ENCODE measurements around the gene LEMD1. TPM values are rescaled to one million over a fixed set of nuclear protein-coding genes. Genes with fewer than 3 reads are reported as not detected.

Gene LEMD1
- total and polyA plus RNA-seq, 2 experiments from 2014 or later, result not detected

- DNase-seq (ENCODE audit: low read depth in 1 of 2, low spot score in 1 of 2), result peak; percentile 64 to 68
- H3K4me3 ChIP-seq, result peak overlapping the region; percentile 44
- H3K4me1 ChIP-seq (ENCODE audit: low read depth), result no peaks in the 10 kb centered on the region
- no peaks in the 10 kb centered on the region for H3K36me3 ChIP-seq
- peak; percentile 99 for TF ChIP-seq CTCF (IDR thresholded peaks at IDR 0.05; ENCODE audit: low read depth, low read length)
- no peaks in the 10 kb centered on the region for H3K27me3 ChIP-seq
- no peaks in the 10 kb centered on the region for H3K9me3 ChIP-seq (ENCODE audit: low read depth)
- no peak overlapping the region for H3K27ac ChIP-seq
Measured at GRCh38 chr1:205430696-205431305, 8.9 kb upstream of the LEMD1 start.

GRCh38 chr1:205429762-205430695, 8.2 kb upstream of the LEMD1 start:
- H3K4me3 ChIP-seq, result peak overlapping the region; percentile 44

GRCh38 chr1:205424901-205425600, 3.2 kb upstream of the LEMD1 start:
- Histone ChIP-seq H3K4me3 (no peak overlapping the region), H3K27me3 (no peaks in the 10 kb centered on the region), H3K9me3 (ENCODE audit: low read depth) (no peaks in the 10 kb centered on the region), H3K4me1 (ENCODE audit: low read depth) (peaks cover 20% of the 10 kb centered on the region), H3K36me3 (no peaks in the 10 kb centered on the region), H3K27ac (no peak overlapping the region)
- DNase-seq (ENCODE audit: low read depth in 1 of 2, low spot score in 1 of 2), result no peak
- no peak for TF ChIP-seq CTCF (IDR thresholded peaks at IDR 0.05; ENCODE audit: low read depth, low read length)

More at GRCh38 chr1:205429762-205430695, 8.2 kb upstream of the LEMD1 start:
- no peaks in the 10 kb centered on the region for H3K9me3 ChIP-seq (ENCODE audit: low read depth)
- no peak for DNase-seq (ENCODE audit: low read depth in 1 of 2, low spot score in 1 of 2)
- TF ChIP-seq CTCF (IDR thresholded peaks at IDR 0.05; ENCODE audit: low read depth, low read length), result no peak
- no peaks in the 10 kb centered on the region for H3K27me3 ChIP-seq
- H3K4me1 ChIP-seq (ENCODE audit: low read depth), result no peaks in the 10 kb centered on the region
- H3K36me3 ChIP-seq, result no peaks in the 10 kb centered on the region
- H3K27ac ChIP-seq, result no peak overlapping the region

GRCh38 chr1:205423814-205424399, 2.1 kb upstream of the LEMD1 start:
- TF ChIP-seq CTCF (IDR thresholded peaks at IDR 0.05; ENCODE audit: low read depth, low read length), result no peak
- no peaks in the 10 kb centered on the region for H3K9me3 ChIP-seq (ENCODE audit: low read depth)
- no peaks in the 10 kb centered on the region for H3K36me3 ChIP-seq
- H3K27ac ChIP-seq, result no peak overlapping the region
- no peaks in the 10 kb centered on the region for H3K27me3 ChIP-seq
- DNase-seq (ENCODE audit: low read depth in 1 of 2, low spot score in 1 of 2), result no peak
- peaks cover 20% of the 10 kb centered on the region for H3K4me1 ChIP-seq (ENCODE audit: low read depth)
- no peak overlapping the region for H3K4me3 ChIP-seq

- Histone ChIP-seq H3K4me3 (no peak overlapping the region), H3K27ac (no peak overlapping the region), H3K9me3 (ENCODE audit: low read depth) (no peaks in the 10 kb centered on the region), H3K36me3 (no peaks in the 10 kb centered on the region), H3K27me3 (no peaks in the 10 kb centered on the region), H3K4me1 (ENCODE audit: low read depth) (peaks cover 20% of the 10 kb centered on the region)
- no peak for DNase-seq (ENCODE audit: low read depth in 1 of 2, low spot score in 1 of 2)
- TF ChIP-seq CTCF (IDR thresholded peaks at IDR 0.05; ENCODE audit: low read depth, low read length), result no peak
Measured at GRCh38 chr1:205422993-205423642, 1.3 kb upstream of the LEMD1 start.

Data from cardiac muscle cell (in vitro differentiated cells and primary cell).